SK-N-MC (cell line): ENCODE data around the gene TAPBPL.
"Not testable (repeated sequence)": the region's sequence is repeated elsewhere in the genome, so short reads cannot be mapped to it uniquely, and the experiment has no call there.

ENCODE experiments used
- DNase-seq: peaks from one replicate; pipeline ENCODE4 v3.0.0-alpha.2; 2011; ENCODE audit warnings: low read depth, low spot score
- H3K27ac ChIP-seq: fragments of 200-600 bp; sonication (generic); 2 replicates; pipeline ENCODE4 v1.5.1; 2016; ENCODE audit warnings: mixed run types
- H3K36me3 ChIP-seq: fragments of 200-600 bp; sonication (generic); 2 replicates; pipeline ENCODE4 v1.6.1; 2017; ENCODE audit warnings: antibody characterized with exemption, low read length, mixed read lengths; ENCODE audit not compliant: insufficient read depth
- H3K4me3 ChIP-seq: fragments of 200-600 bp; sonication (generic); 2 replicates; pipeline ENCODE4 v1.5.1; 2016
- H3K9ac ChIP-seq: fragments of 200-600 bp; sonication (generic); 2 replicates; pipeline ENCODE4 v1.8.0; 2017; ENCODE audit warnings: mixed run types, mixed read lengths; ENCODE audit not compliant: insufficient read length
- H3K9me3 ChIP-seq: fragments of 200-600 bp; sonication (generic); 2 replicates; pipeline ENCODE4 v1.6.1; 2017; ENCODE audit warnings: low read depth, mild to moderate bottlenecking, antibody characterized with exemption, low read length, moderate library complexity, mixed read lengths
- EZH2 ChIP-seq: fragments of 200-600 bp; sonication (generic); IDR thresholded peaks from one replicate; pipeline ENCODE4 v1.6.1; 2017; ENCODE audit warnings: antibody characterized with exemption
- FOXP2 ChIP-seq: optimal IDR thresholded peaks from 2 replicates; pipeline ENCODE3; 2011; ENCODE audit warnings: mild to moderate bottlenecking, moderate library complexity; ENCODE audit not compliant: insufficient read depth; ENCODE audit errors: extremely low read length, control extremely low read depth
- POLR2AphosphoS5 ChIP-seq: IDR thresholded peaks from 2 replicates; pipeline ENCODE4 v1.6.1; 2012; ENCODE audit warnings: mild to moderate bottlenecking, low read depth, low read length, borderline replicate concordance

TAPBPL gene

GRCh38 chr12:6423267-6424007 lies 28.4 kb upstream of the TAPBPL start:
- Histone ChIP-seq H3K27ac (no peak overlapping the region), H3K9me3 (no peaks in the 10 kb centered on the region), H3K9ac (no peak overlapping the region), H3K36me3 (no peaks in the 10 kb centered on the region), H3K4me3 (no peak overlapping the region)
- TF ChIP-seq FOXP2 (no peak), EZH2 (no peak), POLR2AphosphoS5 (no peak)
- DNase-seq, result peak; percentile 80

GRCh38 chr12:6424008-6424347 lies 27.9 kb upstream of the TAPBPL start:
- TF ChIP-seq POLR2AphosphoS5 (no peak), FOXP2 (no peak), EZH2 (no peak)
- no peak for DNase-seq
- Histone ChIP-seq H3K9ac (no peak overlapping the region), H3K27ac (no peak overlapping the region), H3K4me3 (no peak overlapping the region), H3K36me3 (no peaks in the 10 kb centered on the region), H3K9me3 (no peaks in the 10 kb centered on the region)

GRCh38 chr12:6424866-6425265 lies 27.0 kb upstream of the TAPBPL start:
- DNase-seq, result no peak
- no peak overlapping the region for H3K9ac ChIP-seq
- TF ChIP-seq POLR2AphosphoS5 (no peak), FOXP2 (no peak), EZH2 (no peak)
- no peak overlapping the region for H3K27ac ChIP-seq
- H3K36me3 ChIP-seq, result no peaks in the 10 kb centered on the region
- no peaks in the 10 kb centered on the region for H3K9me3 ChIP-seq
- no peak overlapping the region for H3K4me3 ChIP-seq

GRCh38 chr12:6425590-6426531 lies 26.0 kb upstream of the TAPBPL start:
- Histone ChIP-seq H3K36me3 (no peaks in the 10 kb centered on the region), H3K4me3 (no peak overlapping the region), H3K9ac (no peak overlapping the region), H3K9me3 (no peaks in the 10 kb centered on the region), H3K27ac (no peak overlapping the region)
- TF ChIP-seq EZH2 (no peak), POLR2AphosphoS5 (no peak), FOXP2 (no peak)
- DNase-seq, result no peak

- H3K9me3 ChIP-seq, result no peaks in the 10 kb centered on the region
- H3K9ac ChIP-seq, result no peak overlapping the region
- no peak overlapping the region for H3K4me3 ChIP-seq
- DNase-seq, result no peak
- no peaks in the 10 kb centered on the region for H3K36me3 ChIP-seq
- TF ChIP-seq POLR2AphosphoS5 (no peak), EZH2 (no peak), FOXP2 (no peak)
- no peak overlapping the region for H3K27ac ChIP-seq
Observed at GRCh38 chr12:6426882-6427671, 24.8 kb upstream of the TAPBPL start.

GRCh38 chr12:6427796-6428195 lies 24.0 kb upstream of the TAPBPL start:
- H3K27ac ChIP-seq, H3K36me3 ChIP-seq, DNase-seq, H3K4me3 ChIP-seq, H3K9me3 ChIP-seq, H3K9ac ChIP-seq: not testable (repeated sequence)

GRCh38 chr12:6428326-6428725 lies 23.5 kb upstream of the TAPBPL start:
- Histone ChIP-seq H3K4me3 (no peak overlapping the region), H3K36me3 (no peaks in the 10 kb centered on the region), H3K27ac (0 out of 2 replicates have a peak overlapping the region, but pooled peaks have one; percentile 13), H3K9me3 (no peaks in the 10 kb centered on the region), H3K9ac (no peak overlapping the region)
- no peak for DNase-seq
- TF ChIP-seq EZH2 (no peak), POLR2AphosphoS5 (no peak), FOXP2 (no peak)
